K562 (cell line): Measurements from ENCODE around the gene AKT1. TPM values are rescaled to one million over a fixed set of nuclear protein-coding genes. Genes with fewer than 3 reads are reported as not detected.

Source experiments
- ATAC-seq: fragments of 200-7000 bp; cut with Tn5 transposase; 3 replicates; pipeline ENCODE4 v1.9.1; 2020; ENCODE audit warnings: moderate library complexity
- BruUV-seq: library from RNA; stranded (reverse); fragments of 400-500 nt; replicated peaks from 2 replicates; lab custom pipeline; 2021; lab: Mats Ljungman, UMichigan
- CTCF ChIA-PET: fragments of 300-600 bp; formaldehyde crosslinking; extraction: SDS; loops from one replicate; lab custom pipeline; 2021; ENCODE audit warnings: low intra/inter-chr PET ratio; lab: Yijun Ruan, JAX
- POLR2A ChIA-PET: fragments of 300-600, 350-650 bp; sonication (Branson Sonifier 250); formaldehyde crosslinking; extraction: SDS; loops from one replicate; lab custom pipeline; 2021; ENCODE audit warnings: antibody characterized with exemption, inconsistent platforms; lab: Yijun Ruan, JAX
- DNase-seq, 4 experiments: peaks; one replicate each; pipeline versions ENCODE4 v3.0.0 to v3.0.0-alpha.2; 2011 to 2018; ENCODE audit warnings: low spot score in 3 of 4, mixed read lengths in 3 of 4; ENCODE audit errors: extremely low read depth in 1 of 4
- FAIRE-seq: peaks from 2 replicates; lab custom pipeline; 2011; peaks lifted over from hg19 to GRCh38; lab: Jason Lieb, UNC
- H2AFZ ChIP-seq: 2 replicates; pipeline ENCODE4 v1.6.0; 2011; ENCODE audit warnings: low read depth, low read length, control low read depth, inconsistent platforms
- H3K27ac ChIP-seq: fragments of 200-600 bp; 3 replicates; pipeline ENCODE4 v1.8.0; 2011; ENCODE audit warnings: low read depth, mild to moderate bottlenecking, control low read depth, inconsistent platforms, low read length, moderate library complexity, mixed read lengths; ENCODE audit errors: extremely low read depth
- H3K27me3 ChIP-seq, 2 experiments: fragments of 300-600 bp in 1 of 2; 2 replicates in 1 of 2; 3 replicates in 1 of 2; pipeline versions ENCODE4 v1.6.0 to v1.8.0; 2011; ENCODE audit warnings: inconsistent platforms in 2 of 2, low read length in 2 of 2, mild to moderate bottlenecking in 1 of 2, mixed read lengths in 1 of 2, moderate library complexity in 1 of 2; ENCODE audit not compliant: control insufficient read depth in 2 of 2, insufficient read depth in 2 of 2
- H3K36me3 ChIP-seq: fragments of 300-600 bp; 3 replicates; pipeline ENCODE4 v1.8.0; 2011; ENCODE audit warnings: mild to moderate bottlenecking, low read length, inconsistent platforms; ENCODE audit not compliant: control insufficient read depth, insufficient read depth
- H3K4me1 ChIP-seq, 2 experiments: fragments of 200-600 bp in 1 of 2; replicated peaks in 1 of 2; 2 replicates in 1 of 2; 3 replicates in 1 of 2; pipeline versions ENCODE4 v1.5.1 to v1.8.0; 2011; ENCODE audit warnings: inconsistent platforms in 2 of 2, low read length in 2 of 2, mild to moderate bottlenecking in 1 of 2, mixed read lengths in 1 of 2, moderate library complexity in 1 of 2; ENCODE audit not compliant: control insufficient read depth in 2 of 2, insufficient read depth in 2 of 2
- H3K4me2 ChIP-seq: 2 replicates; pipeline ENCODE4 v1.6.1; 2011; ENCODE audit warnings: low read length, control low read depth, inconsistent platforms, mixed read lengths; ENCODE audit not compliant: insufficient read depth
- H3K4me3 ChIP-seq: fragments of 200-600 bp; sonication (generic), shearing (Covaris generic); 2 replicates; pipeline ENCODE4 v1.5.1; 2016; ENCODE audit warnings: control low read depth, inconsistent platforms
- H3K79me2 ChIP-seq: fragments of 200-600 bp; 3 replicates; pipeline ENCODE4 v1.8.0; 2011; ENCODE audit warnings: low read length, inconsistent platforms; ENCODE audit not compliant: control insufficient read depth, insufficient read depth
- H3K9ac ChIP-seq, 2 experiments: 2 replicates each; pipeline versions ENCODE4 v1.6.0 to v1.6.1; 2011; ENCODE audit warnings: low read depth in 2 of 2, low read length in 2 of 2, control low read depth in 1 of 2, inconsistent platforms in 1 of 2, mild to moderate bottlenecking in 1 of 2, mixed read lengths in 1 of 2; ENCODE audit not compliant: insufficient read depth in 1 of 2
- H3K9me1 ChIP-seq: one replicate; pipeline ENCODE4 v1.6.0; 2011; ENCODE audit warnings: inconsistent platforms, mild to moderate bottlenecking, low read length, moderate library complexity; ENCODE audit not compliant: control insufficient read depth, insufficient read depth
- H3K9me3 ChIP-seq: replicated peaks from 2 replicates; pipeline ENCODE4 v1.5.1; 2011; ENCODE audit warnings: low read depth, low read length, inconsistent platforms; ENCODE audit not compliant: control insufficient read depth, insufficient read depth
- H4K20me1 ChIP-seq: replicated peaks from 2 replicates; pipeline ENCODE4 v1.6.1; 2011; ENCODE audit warnings: low read length, inconsistent platforms, mixed read lengths; ENCODE audit not compliant: control insufficient read depth, insufficient read depth
- ARID1B ChIP-seq: fragments of 450-650 bp; IDR thresholded peaks from 2 replicates; pipeline ENCODE4 v1.6.1; 2016; ENCODE audit warnings: antibody characterized with exemption, mild to moderate bottlenecking, inconsistent platforms
- DPF2 ChIP-seq: fragments of 450-650 bp; IDR thresholded peaks from 2 replicates; pipeline ENCODE4 v1.6.1; 2016
- FOXA3 ChIP-seq, 2 experiments: fragments of 450-650 bp in 1 of 2; sonication (generic) in 1 of 2; formaldehyde crosslinking; IDR thresholded peaks in 1 of 2; conservative IDR thresholded peaks in 1 of 2; 2 replicates each; pipeline versions ENCODE4 v1.4.0 to v1.8.0; 2020 to 2022; ENCODE audit warnings: mild to moderate bottlenecking in 2 of 2, missing genetic modification reagents in 1 of 2
- FOXJ2 ChIP-seq: fragments of 200-800 bp; sonication (Bioruptor generic); IDR thresholded peaks from 2 replicates; pipeline ENCODE4 v1.6.1; 2016; ENCODE audit warnings: missing genetic modification characterization, missing compliant biosample characterization
- FOXP1 ChIP-seq: sonication (generic); formaldehyde crosslinking; IDR thresholded peaks from 2 replicates; pipeline ENCODE4 v1.8.0; 2022; ENCODE audit warnings: mild to moderate bottlenecking, missing genetic modification reagents
- GATAD2B ChIP-seq: fragments of 450-650 bp; IDR thresholded peaks from 2 replicates; pipeline ENCODE4 v1.6.1; 2017; ENCODE audit warnings: mild to moderate bottlenecking, borderline replicate concordance
- KDM2B ChIP-seq: fragments of 250-450 bp; sonication (Bioruptor Pico); IDR thresholded peaks from 2 replicates; pipeline ENCODE4 v1.8.0; 2021; ENCODE audit warnings: mild to moderate bottlenecking, moderate library complexity
- KDM5B ChIP-seq: fragments of 200-600 bp; sonication (generic); IDR thresholded peaks from 2 replicates; pipeline ENCODE4 v1.6.1; 2012; ENCODE audit warnings: low read depth, mild to moderate bottlenecking, moderate library complexity, low read length, control low read depth, inconsistent platforms; ENCODE audit not compliant: insufficient replicate concordance
- NCOA6 ChIP-seq: fragments of 450-650 bp; IDR thresholded peaks from 2 replicates; pipeline ENCODE4 v1.6.1; 2017; ENCODE audit warnings: mild to moderate bottlenecking
- NFIC ChIP-seq: fragments of 450-650 bp; IDR thresholded peaks from 2 replicates; pipeline ENCODE4 v1.6.1; 2017; ENCODE audit warnings: mild to moderate bottlenecking, inconsistent platforms
- NFYB ChIP-seq: IDR thresholded peaks from 2 replicates; pipeline ENCODE4 v1.6.1; 2011; ENCODE audit warnings: mild to moderate bottlenecking, moderate library complexity; ENCODE audit not compliant: insufficient read length; ENCODE audit errors: extremely low read depth
- PHF8 ChIP-seq: fragments of 200-600 bp; sonication (generic); IDR thresholded peaks from 2 replicates; pipeline ENCODE4 v1.6.1; 2012; ENCODE audit warnings: mixed run types, mild to moderate bottlenecking, inconsistent platforms, low read length, moderate library complexity, borderline replicate concordance
- PML ChIP-seq: IDR thresholded peaks from 2 replicates; pipeline ENCODE4 v1.6.1; 2012; ENCODE audit warnings: low read length, inconsistent platforms
- POLR2B ChIP-seq: fragments of 450-650 bp; IDR thresholded peaks from 2 replicates; pipeline ENCODE4 v1.6.1; 2018; ENCODE audit warnings: low read depth; ENCODE audit not compliant: partially characterized antibody
- RBFOX2 ChIP-seq: fragments of 200-400 bp; formaldehyde crosslinking; IDR thresholded peaks from 2 replicates; pipeline ENCODE4 v1.6.1; 2017; ENCODE audit warnings: low read depth, mild to moderate bottlenecking, low read length, moderate library complexity
- SMAD4 ChIP-seq: fragments of 250-450 bp; sonication (Bioruptor Pico); conservative IDR thresholded peaks from 2 replicates; pipeline ENCODE4 v1.8.0; 2021; ENCODE audit warnings: inconsistent platforms, mild to moderate bottlenecking, moderate library complexity
- TBP ChIP-seq: optimal IDR thresholded peaks from 2 replicates; pipeline ENCODE3; 2011; ENCODE audit warnings: low read depth, low read length, improper control_type of control experiment
- TCF7L2 ChIP-seq: fragments of 150-350 bp; IDR thresholded peaks from 2 replicates; pipeline ENCODE4 v1.6.1; 2016; ENCODE audit warnings: low read depth, mild to moderate bottlenecking, low read length, moderate library complexity
- XRCC3 ChIP-seq: fragments of 450-650 bp; IDR thresholded peaks from 2 replicates; pipeline ENCODE4 v1.6.1; 2017; ENCODE audit warnings: mild to moderate bottlenecking, moderate library complexity
- XRCC4 ChIP-seq: IDR thresholded peaks from one replicate; pipeline ENCODE4 v1.6.1; 2011; ENCODE audit not compliant: insufficient read depth, insufficient read length; ENCODE audit errors: extremely low read depth
- ZNF57 ChIP-seq: fragments of 450-650 bp; formaldehyde crosslinking; IDR thresholded peaks from 2 replicates; pipeline ENCODE4 v1.4.0; 2020; ENCODE audit warnings: mild to moderate bottlenecking, moderate library complexity
- WGBS: fragments of 100-300 bp; shearing (Covaris generic); methylation state at CpG from one replicate; pipeline ENCODE4 v1.1.6; 2016; ENCODE audit warnings: low coverage, mixed read lengths; ENCODE audit not compliant: insufficient coverage; ENCODE audit errors: missing lambda C conversion rate; 5-methylcytosine and 5-hydroxymethylcytosine counted together
- in situ Hi-C: fragments of 300-500 bp; cut with MboI; formaldehyde crosslinking; loops from 4 replicates; pipeline ENCODE4 v1.15.0; 2018; ENCODE audit warnings: inconsistent platforms, mixed read lengths
- intact Hi-C: fragments of 100-400 bp; cut with micrococcal nuclease; formaldehyde crosslinking; loops from 2 replicates; pipeline ENCODE4 v1.14.2; 2022
- polyA plus RNA-seq, 8 experiments: library from polyadenylated mRNA; depleted of rRNA in 4 of 8; stranded (reverse) in 5 of 8; unstranded in 3 of 8; fragments of >200 nt; fragmentation: Nextera tagmentation in 2 of 8; fragmentation: Illumina TruSeq in 1 of 8; extraction: Ambion mirVana in 2 of 8; extraction: Trizol in 1 of 8; gene quantifications; 2 replicates each; pipeline versions ENCODE4 v1.2.1 to v1.2.3, GENCODE V29; 2011 to 2014; ENCODE audit warnings: inconsistent platforms in 1 of 8, missing spikeins in 1 of 8
- total RNA-seq, 7 experiments: library from RNA; depleted of rRNA in 6 of 7; stranded (reverse); fragments of >200 nt in 6 of 7; fragmentation: Illumina TruSeq in 2 of 7; extraction: Trizol in 2 of 7; gene quantifications; 2 replicates each; pipeline versions ENCODE4 v1.2.1 to v1.2.3, GENCODE V29; 2011 to 2021; ENCODE audit warnings: low replicate concordance in 1 of 7
- TF ChIP-seq, protein P1 (sequence below), 3 experiments: fragments of 200-800 bp in 1 of 3; sonication (Bioruptor generic) in 1 of 3; sonication (generic) in 1 of 3; formaldehyde crosslinking in 1 of 3; IDR thresholded peaks; 2 replicates each; pipeline versions ENCODE4 v1.6.1 to v1.8.0; 2016 to 2022; ENCODE audit warnings: mild to moderate bottlenecking in 2 of 3, missing compliant biosample characterization in 2 of 3, missing genetic modification characterization in 2 of 3, missing genetic modification reagents in 1 of 3
- TF ChIP-seq, protein P2 (sequence below): fragments of 450-650 bp; IDR thresholded peaks from 2 replicates; pipeline ENCODE4 v1.6.1; 2016; ENCODE audit warnings: low read depth, mild to moderate bottlenecking, moderate library complexity

AKT1 gene
- total and polyA plus RNA-seq, 9 of the 15 experiments (the other 6 are each of a cell fraction or from before 2014, with no cell fraction given), result 0.49 to 132 (median 75.1) TPM

DNA sequence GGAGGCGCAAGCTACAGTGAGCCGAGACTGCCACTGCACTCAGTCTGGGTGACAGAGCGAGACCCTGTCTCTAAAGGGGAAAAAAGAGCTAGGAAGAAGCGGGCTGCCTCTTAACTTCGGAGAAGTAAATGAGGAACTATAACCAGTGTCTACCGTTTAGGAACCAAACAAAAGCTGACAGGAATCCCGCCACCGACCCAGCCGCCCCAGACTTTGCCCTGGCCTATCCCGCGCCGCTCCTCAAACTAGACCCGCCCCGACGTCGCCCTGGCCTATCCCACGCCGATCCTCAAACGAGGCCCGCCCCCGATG, 43.2 kb downstream of the AKT1 start:
- CTCF ChIA-PET, result no interaction called here
- H4K20me1 ChIP-seq, result 0 out of 2 replicates have a peak, but pooled peaks cover 8% of the 10 kb centered on the region
- peaks cover 29% of the 10 kb centered on the region; the same call in 2 of the 3 replicates for H3K36me3 ChIP-seq
- peak overlapping the region; percentile 86 for H3K4me2 ChIP-seq
- 0% methylated on average over 6 of the region's 21 CpGs for WGBS
- H3K4me3 ChIP-seq, result peak overlapping the region; percentile 98
- H3K4me1 ChIP-seq, result peaks cover 9 to 44% of the 10 kb centered on the region in 2 experiments; a peak in 3 of 5 replicates
- H3K79me2 ChIP-seq, result peaks cover 26% of the 10 kb centered on the region
- intact Hi-C loops (loop anchor here (5.0 kb wide), 1 partner anchor 75 kb away; no protein-coding TSS in a partner anchor), in situ Hi-C loops (no loop called here)
- H3K9me3 ChIP-seq, result 0 out of 2 replicates have a peak, but pooled peaks cover 4% of the 10 kb centered on the region
- POLR2A ChIA-PET, result interaction anchor here (0.6 to 2.0 kb wide), 16 partner anchors 10 to 1222 kb away, joined by 3 to 7 read pairs (median 4); no protein-coding TSS in a partner anchor
- peak overlapping the region; percentile 92 to 94 for H3K9ac ChIP-seq
- H2AFZ ChIP-seq, result peak overlapping the region; percentile 98
- peak; percentile 95 for ATAC-seq
- no peak for FAIRE-seq
- BruUV-seq, result no TSS peak
- H3K9me1 ChIP-seq, result no peaks in the 10 kb centered on the region
- no peak for DNase-seq
- no peaks in the 10 kb centered on the region for H3K27me3 ChIP-seq
- peak overlapping the region; percentile 99 for H3K27ac ChIP-seq
- TF ChIP-seq NCOA6 (no peak), FOXP1 (0 out of 2 replicates have a peak, but pooled peaks have one; percentile 11), FOXJ2 (tag) (no peak), NFYB (peak; percentile 30), DPF2 (peak; percentile 9; the same call in 1 of the 2 replicates), KDM5B (peak; percentile 28), NFIC (0 out of 2 replicates have a peak, but pooled peaks have one; percentile 3), ARID1B (0 out of 2 replicates have a peak, but pooled peaks have one; percentile 3), ZNF57 (CRISPR knock-in tag) (no peak), TCF7L2 (no peak), PML (peak; percentile 36; the same call in 1 of the 2 replicates), POLR2B (peak; percentile 69), FOXA3 (CRISPR knock-in tag; conservative IDR thresholded peaks at IDR 0.05 in 1 of 2, IDR thresholded peaks at IDR 0.05 in 1 of 2) (no peak), KDM2B (CRISPR knock-in tag) (no peak), RBFOX2 (peak; percentile 70), SMAD4 (CRISPR knock-in tag) (0 out of 2 replicates have a peak, but pooled peaks have one; percentile 43), XRCC4 (no peak), GATAD2B (no peak), XRCC3 (no peak), PHF8 (peak; percentile 69; the same call in 1 of the 2 replicates), TBP (peak; percentile 62)
- TF ChIP-seq, protein P1, sequence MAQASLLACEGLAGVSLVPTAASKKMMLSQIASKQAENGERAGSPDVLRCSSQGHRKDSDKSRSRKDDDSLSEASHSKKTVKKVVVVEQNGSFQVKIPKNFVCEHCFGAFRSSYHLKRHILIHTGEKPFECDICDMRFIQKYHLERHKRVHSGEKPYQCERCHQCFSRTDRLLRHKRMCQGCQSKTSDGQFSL (CRISPR knock-in tag; IDR thresholded peaks at IDR 0.05), result no peak
- TF ChIP-seq, protein P1 (tag; IDR thresholded peaks at IDR 0.05), result no peak
- TF ChIP-seq, protein P2, sequence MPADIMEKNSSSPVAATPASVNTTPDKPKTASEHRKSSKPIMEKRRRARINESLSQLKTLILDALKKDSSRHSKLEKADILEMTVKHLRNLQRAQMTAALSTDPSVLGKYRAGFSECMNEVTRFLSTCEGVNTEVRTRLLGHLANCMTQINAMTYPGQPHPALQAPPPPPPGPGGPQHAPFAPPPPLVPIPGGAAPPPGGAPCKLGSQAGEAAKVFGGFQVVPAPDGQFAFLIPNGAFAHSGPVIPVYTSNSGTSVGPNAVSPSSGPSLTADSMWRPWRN, result 0 out of 2 replicates have a peak, but pooled peaks have one; percentile 13
